NCI-H82 treated with DMSO at 0.1 percent for 48 hours (cell line): ENCODE results near the gene ADCYAP1.
A peak's percentile ranks its signal among the peaks of the same experiment; 100 is the strongest.
"Not testable (repeated sequence)": the region's sequence is repeated elsewhere in the genome, so short reads cannot be mapped to it uniquely, and the experiment has no call there.

Source experiments
- DNase-seq: peaks from one replicate; lab custom pipeline; 2025; ENCODE audit not compliant: unreplicated experiment; lab: John Stamatoyannopoulos, UW

Gene ADCYAP1

GRCh38 chr18:904218-905090, at the start of gene ADCYAP1:
Gene ADCYAP1, plus strand, starts transcription at chr18:904871. Its CDS starts 516 bp downstream, at chr18:905387.
- DNase-seq = no peak

DNA sequence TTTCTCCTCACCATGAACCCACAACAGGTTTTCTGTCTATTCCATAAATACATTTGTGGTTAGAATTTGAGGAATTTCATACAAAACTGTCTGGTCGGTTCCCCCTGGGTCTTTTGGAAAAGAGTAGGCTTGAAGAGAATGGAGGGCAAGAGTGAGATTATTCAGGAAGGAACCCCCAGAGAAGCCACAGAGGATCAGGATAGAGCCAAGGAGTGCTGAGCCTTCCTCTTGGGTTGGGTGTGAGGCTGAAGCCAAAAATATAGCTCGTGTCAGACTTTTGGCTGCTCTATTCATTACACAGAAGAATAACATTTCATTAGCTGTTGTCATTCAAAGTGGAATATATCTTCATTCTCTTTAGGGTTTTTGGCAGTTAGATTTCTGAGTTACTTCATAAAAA, 46.7 kb upstream of the ADCYAP1 start:
- no peak for DNase-seq

- peak; percentile 65 for DNase-seq
Measured at GRCh38 chr18:864872-865273, 39.8 kb upstream of the ADCYAP1 start.

DNA sequence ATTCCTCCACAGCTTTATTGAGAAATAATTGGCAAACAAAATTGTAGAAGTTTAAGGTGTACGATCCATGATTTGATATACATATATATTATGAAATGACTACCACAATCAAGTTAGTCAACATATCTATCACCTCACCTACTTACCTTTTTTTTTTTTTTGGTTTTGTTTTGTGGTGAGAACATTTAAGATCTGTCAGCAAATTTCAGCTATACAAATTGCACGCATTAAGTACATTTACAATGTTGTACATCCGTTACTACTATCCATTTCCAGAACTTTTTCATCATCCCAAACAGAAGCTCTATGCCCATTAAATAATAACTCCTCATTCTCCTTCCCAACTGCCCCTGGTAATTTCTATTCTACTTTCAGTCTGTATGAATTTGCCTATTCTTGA, 37.4 kb upstream of the ADCYAP1 start:
- DNase-seq = no peak

DNA sequence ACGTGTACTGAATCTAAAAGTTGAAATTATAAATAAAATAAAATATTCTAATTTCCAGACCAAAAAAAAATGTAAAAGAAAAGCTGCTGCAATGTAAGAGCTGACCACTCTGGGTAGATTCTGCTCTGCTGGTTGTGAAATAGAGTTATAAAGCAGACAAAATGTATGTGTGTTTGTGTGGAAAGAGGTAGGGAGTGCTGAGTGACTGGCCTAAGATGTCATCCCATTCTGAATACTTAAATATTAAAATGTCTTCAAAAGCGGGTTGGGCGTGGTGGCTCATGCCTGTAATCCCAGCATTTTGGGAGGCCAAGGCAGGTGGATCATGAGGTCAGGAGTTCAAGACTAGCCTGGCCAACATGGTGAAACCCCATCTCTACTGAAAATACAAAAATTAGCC, 31.2 kb upstream of the ADCYAP1 start:
- not testable (repeated sequence) for DNase-seq

DNA sequence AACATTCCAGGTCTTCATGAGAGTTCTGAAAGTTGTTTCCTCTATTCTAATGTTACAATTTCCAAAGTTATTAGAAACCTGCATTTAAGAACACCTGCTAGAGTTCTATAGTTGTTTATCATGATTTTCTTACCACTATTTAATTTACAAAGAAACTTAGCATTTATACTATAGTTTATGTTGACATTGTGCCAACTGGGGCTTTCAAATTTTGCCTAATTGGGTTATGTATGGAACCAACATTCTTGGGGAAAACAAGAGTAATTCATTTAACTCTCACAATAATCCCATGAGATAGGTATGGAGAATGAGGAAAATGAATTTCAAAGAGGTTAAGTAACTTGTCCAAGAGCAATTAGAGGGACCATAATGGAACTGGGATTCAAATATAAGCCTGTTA, 28.8 kb upstream of the ADCYAP1 start:
- DNase-seq = no peak

- DNase-seq = no peak
Measured at GRCh38 chr18:877238-877637, 27.4 kb upstream of the ADCYAP1 start.

DNA sequence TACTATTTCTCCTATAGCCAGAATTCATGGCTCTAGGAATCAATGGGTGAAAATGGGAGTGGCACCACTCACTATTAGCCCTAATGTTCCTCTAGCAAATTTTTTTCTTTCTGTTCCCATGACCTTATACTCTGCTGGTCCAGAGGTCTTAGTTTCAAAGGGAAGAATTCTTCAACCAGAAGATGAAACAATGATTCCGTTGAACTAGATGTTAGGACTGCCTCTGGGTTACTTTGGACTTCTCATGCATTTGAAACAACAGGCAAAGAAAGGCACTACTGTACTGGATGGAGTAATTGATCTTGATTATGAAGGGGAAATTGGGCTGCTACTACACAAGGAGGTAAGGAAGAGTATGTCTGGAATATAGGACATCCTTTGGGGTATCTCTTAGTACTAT, 18.6 kb upstream of the ADCYAP1 start:
- no peak for DNase-seq

DNA sequence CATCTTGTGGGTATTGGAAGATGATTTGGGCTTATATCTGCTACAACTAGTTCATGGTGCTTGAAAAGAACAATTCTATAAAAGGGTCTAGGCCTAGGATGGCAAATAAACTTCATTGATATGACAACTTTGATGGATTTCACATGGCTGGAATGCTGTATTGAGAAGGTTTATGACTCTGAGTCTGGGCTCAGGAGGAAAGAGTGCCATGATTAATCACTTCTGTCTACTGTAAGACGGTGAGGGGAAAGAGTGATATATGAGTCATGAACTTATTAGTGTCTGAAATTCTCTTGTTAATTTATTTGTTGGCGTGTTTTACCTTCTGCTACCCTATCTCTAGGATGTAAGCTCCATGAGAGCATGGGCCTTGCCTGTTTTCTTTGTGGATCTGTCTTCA, 17.0 kb upstream of the ADCYAP1 start:
- no peak for DNase-seq

GRCh38 chr18:892316-892715, 12.4 kb upstream of the ADCYAP1 start:
- DNase-seq = no peak

DNA sequence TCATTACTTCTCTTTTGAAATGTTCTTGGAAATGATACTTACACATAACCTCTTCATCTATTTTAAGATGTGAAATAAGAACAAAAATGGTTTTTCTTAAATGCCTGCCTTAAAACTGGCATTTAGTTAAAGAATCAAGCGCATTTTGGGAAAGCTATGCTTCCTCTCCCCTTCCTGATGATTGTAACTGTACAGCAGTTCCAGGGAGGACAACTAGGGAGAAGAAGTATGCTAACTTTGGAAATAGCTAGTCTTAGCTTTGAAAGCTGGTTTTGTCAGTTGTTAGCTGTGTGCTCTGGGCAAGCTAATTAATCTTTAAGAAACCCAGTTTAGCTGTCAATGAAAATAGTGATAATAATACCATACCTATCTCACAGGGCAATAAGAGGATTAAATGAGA, 8.4 kb upstream of the ADCYAP1 start:
- no peak for DNase-seq

GRCh38 chr18:901761-902160, 2.9 kb upstream of the ADCYAP1 start:
- DNase-seq = no peak

- peak; percentile 20 for DNase-seq
Measured at GRCh38 chr18:902229-902628, 2.4 kb upstream of the ADCYAP1 start.

DNA sequence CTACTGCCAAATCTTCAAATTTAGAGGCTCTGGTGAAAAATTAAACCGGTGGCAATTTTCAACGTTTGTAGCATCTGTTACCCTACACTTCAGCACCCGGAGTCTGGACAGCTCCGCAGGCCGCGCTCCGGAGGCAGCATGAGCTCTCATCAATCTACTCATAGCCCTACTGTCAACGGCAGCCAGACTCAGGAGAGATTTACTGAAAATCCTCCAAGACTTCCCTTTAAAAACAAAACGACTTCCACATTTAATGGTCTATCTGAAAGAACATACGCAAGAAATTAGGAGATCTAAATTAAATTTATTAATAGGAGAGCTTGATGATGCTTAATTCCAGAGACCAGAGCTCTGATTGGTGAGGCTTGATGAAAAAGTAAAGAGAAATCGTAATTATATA, 970 bp upstream of the ADCYAP1 start:
- no peak for DNase-seq

DNA sequence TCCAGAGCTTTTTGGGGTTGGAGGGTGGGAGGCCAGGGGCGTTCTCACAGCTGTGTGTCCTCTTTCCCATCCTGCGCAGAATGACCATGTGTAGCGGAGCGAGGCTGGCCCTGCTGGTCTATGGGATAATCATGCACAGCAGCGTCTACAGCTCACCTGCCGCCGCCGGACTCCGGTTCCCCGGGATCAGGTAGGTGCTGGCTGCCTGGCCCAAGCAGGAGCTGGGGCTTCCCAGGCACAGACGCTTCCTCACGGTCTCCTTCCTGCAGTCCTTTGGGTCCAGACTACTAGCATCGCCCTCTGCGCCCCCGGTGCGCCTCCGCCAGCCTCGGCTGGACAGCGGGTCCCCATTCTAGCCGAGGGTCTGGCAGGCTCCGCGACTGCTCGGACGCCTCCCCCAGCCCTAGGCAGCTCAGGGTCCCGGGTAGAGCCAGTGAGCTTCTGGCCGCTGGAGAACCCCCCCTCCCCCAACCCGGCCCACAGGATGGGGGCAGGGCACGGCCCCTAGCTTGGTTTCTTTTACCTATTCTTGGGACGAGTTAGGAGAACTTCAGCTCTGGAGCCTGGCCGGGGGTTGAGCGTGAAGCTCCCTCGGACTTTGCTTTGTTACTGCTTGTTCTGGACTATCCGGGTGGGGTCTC, 756 bp downstream of the ADCYAP1 start:
- no peak for DNase-seq

GRCh38 chr18:905948-906415, 1.3 kb downstream of the ADCYAP1 start:
- DNase-seq = no peak

DNA sequence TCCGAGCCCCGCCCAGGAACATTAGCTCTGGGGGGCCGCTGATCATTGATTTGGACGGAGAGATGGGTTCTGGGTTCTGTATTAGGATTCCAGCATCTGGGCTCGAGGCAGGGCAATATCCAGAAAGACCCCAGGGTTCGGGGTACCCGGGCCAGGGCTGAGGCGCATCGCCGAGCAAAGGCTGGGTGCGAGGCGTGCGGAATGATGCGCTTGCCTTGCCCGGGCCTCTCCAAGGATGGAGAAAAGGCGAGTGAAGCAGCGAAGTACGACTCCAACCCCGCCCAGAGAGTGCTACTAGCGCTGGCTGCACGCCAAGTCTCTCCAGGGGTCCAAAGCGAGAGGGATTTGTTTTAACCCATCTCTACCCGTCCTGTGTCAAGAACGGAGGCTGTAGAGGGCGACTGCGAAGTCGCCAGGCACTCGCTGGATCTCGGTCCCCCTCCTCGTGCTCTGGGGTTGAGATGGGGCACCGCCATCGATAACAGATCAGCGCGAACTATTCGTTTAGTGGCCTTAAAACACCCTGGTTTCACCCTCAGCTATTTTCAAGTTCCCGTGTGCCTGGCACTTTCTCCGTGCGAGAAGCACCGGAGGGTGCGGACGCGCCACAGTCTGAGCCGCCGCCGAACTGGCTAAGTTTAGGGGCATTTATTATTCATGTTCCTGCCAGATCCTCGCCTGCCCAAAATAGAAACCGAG, 1.9 kb downstream of the ADCYAP1 start:
- peak; percentile 17 for DNase-seq

- DNase-seq = no peak
Measured at GRCh38 chr18:907115-907884, 2.6 kb downstream of the ADCYAP1 start.

GRCh38 chr18:907885-908757, 3.5 kb downstream of the ADCYAP1 start:
- no peak for DNase-seq
